Trophoblast cell (in vitro differentiated cells and primary cell): Measurements from ENCODE around the gene MDGA2.

ENCODE experiments used
- DNase-seq, 2 donors: peaks; one replicate each; pipeline ENCODE4 v3.0.0-alpha.2; 2016
- H2AFZ ChIP-seq: 2 replicates; pipeline ENCODE4 v1.6.1; 2013; ENCODE audit warnings: low read length, moderate library complexity, mild to moderate bottlenecking; ENCODE audit not compliant: insufficient read depth, poor library complexity
- H2AK5ac ChIP-seq: 2 replicates; pipeline ENCODE4 v1.6.1; 2013; ENCODE audit warnings: mild to moderate bottlenecking, low read length
- H2BK120ac ChIP-seq: 2 replicates; pipeline ENCODE4 v1.6.1; 2013; ENCODE audit warnings: low read length, mild to moderate bottlenecking, moderate library complexity; ENCODE audit not compliant: insufficient read depth, poor library complexity
- H2BK12ac ChIP-seq: 2 replicates; pipeline ENCODE4 v1.6.1; 2013; ENCODE audit warnings: mild to moderate bottlenecking, low read length, moderate library complexity
- H2BK5ac ChIP-seq: 2 replicates; pipeline ENCODE4 v1.6.1; 2013; ENCODE audit warnings: low read length, low read depth, moderate library complexity, mild to moderate bottlenecking; ENCODE audit not compliant: poor library complexity
- H3K14ac ChIP-seq: 2 replicates; pipeline ENCODE4 v1.6.1; 2013; ENCODE audit warnings: mild to moderate bottlenecking, low read length
- H3K18ac ChIP-seq: 2 replicates; pipeline ENCODE4 v1.6.1; 2013; ENCODE audit warnings: mild to moderate bottlenecking, low read length
- H3K23ac ChIP-seq: 2 replicates; pipeline ENCODE4 v1.6.1; 2013; ENCODE audit warnings: low read length
- H3K27ac ChIP-seq: 2 replicates; pipeline ENCODE4 v1.5.1; 2013; ENCODE audit warnings: low read depth, mild to moderate bottlenecking, inconsistent platforms, low read length, moderate library complexity
- H3K27me3 ChIP-seq: 2 replicates; pipeline ENCODE4 v1.6.1; 2013; ENCODE audit warnings: inconsistent platforms, mild to moderate bottlenecking, low read length, moderate library complexity; ENCODE audit not compliant: insufficient read depth
- H3K36me3 ChIP-seq, 2 experiments: 1 replicate in 1 of 2; 2 replicates in 1 of 2; pipeline ENCODE4 v1.6.1; 2013; ENCODE audit warnings: low read length in 2 of 2, mild to moderate bottlenecking in 2 of 2, moderate library complexity in 1 of 2; ENCODE audit not compliant: insufficient read depth in 2 of 2, control insufficient read depth in 1 of 2
- H3K4ac ChIP-seq: 2 replicates; pipeline ENCODE4 v1.6.1; 2013; ENCODE audit warnings: low read depth, mild to moderate bottlenecking, low read length, moderate library complexity
- H3K4me1 ChIP-seq, 2 experiments: 1 replicate in 1 of 2; 2 replicates in 1 of 2; pipeline ENCODE4 v1.6.1; 2013; ENCODE audit warnings: low read length in 2 of 2, mild to moderate bottlenecking in 2 of 2, moderate library complexity in 1 of 2; ENCODE audit not compliant: insufficient read depth in 2 of 2, control insufficient read depth in 1 of 2
- H3K4me2 ChIP-seq: 2 replicates; pipeline ENCODE4 v1.6.1; 2013; ENCODE audit warnings: inconsistent platforms, mild to moderate bottlenecking, low read length, moderate library complexity
- H3K4me3 ChIP-seq: 2 replicates; pipeline ENCODE4 v1.5.1; 2013; ENCODE audit warnings: mild to moderate bottlenecking, low read depth, low read length, inconsistent platforms
- H3K79me1 ChIP-seq: one replicate; pipeline ENCODE4 v1.6.1; 2013; ENCODE audit warnings: low read length
- H3K79me2 ChIP-seq: 2 replicates; pipeline ENCODE4 v1.6.1; 2013; ENCODE audit warnings: low read length, mild to moderate bottlenecking; ENCODE audit not compliant: control insufficient read depth, insufficient read depth, poor library complexity
- H3K9ac ChIP-seq: 2 replicates; pipeline ENCODE4 v1.6.1; 2013; ENCODE audit warnings: mild to moderate bottlenecking, low read length
- H3K9me3 ChIP-seq: 2 replicates; pipeline ENCODE4 v1.6.1; 2013; ENCODE audit warnings: low read depth, mild to moderate bottlenecking, control low read depth, inconsistent platforms, low read length; ENCODE audit not compliant: insufficient read depth
- H4K12ac ChIP-seq: 2 replicates; pipeline ENCODE4 v1.6.1; 2013; ENCODE audit warnings: low read depth, mild to moderate bottlenecking, low read length, moderate library complexity
- H4K8ac ChIP-seq: 2 replicates; pipeline ENCODE4 v1.6.1; 2013; ENCODE audit warnings: low read depth, mild to moderate bottlenecking, low read length, moderate library complexity
- H4K91ac ChIP-seq: one replicate; pipeline ENCODE4 v1.6.1; 2013; ENCODE audit warnings: low read depth, mild to moderate bottlenecking, low read length, moderate library complexity
- WGBS: extraction: QIAGEN DNeasy Blood & Tissue Kit; methylation state at CpG from one replicate; pipeline ENCODE4 v1.1.7; 2013; ENCODE audit warnings: missing lambda C conversion rate; ENCODE audit not compliant: insufficient read length, insufficient coverage; ENCODE audit errors: extremely low coverage; 5-methylcytosine and 5-hydroxymethylcytosine counted together

MDGA2 gene

DNA sequence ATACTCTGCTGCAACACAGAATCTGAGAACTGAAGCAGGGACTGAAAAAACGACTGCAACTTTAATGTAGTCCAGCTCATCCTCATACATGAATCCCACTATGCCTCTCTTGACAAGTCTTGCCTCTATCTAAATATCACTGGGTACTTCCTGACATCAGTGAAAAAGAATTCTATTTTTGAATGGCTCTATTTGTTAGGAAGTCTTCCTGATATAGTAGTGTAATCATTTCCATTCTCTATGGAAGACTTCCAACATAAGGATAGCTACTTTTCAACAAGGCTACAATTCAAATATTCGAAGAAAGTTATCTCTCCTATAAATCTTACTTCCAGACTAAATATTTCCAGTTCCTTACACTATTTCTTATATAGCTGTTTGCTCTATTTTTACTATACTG, 167.5 kb downstream of the MDGA2 start:
- Histone ChIP-seq H3K4me1 (no peaks in the 10 kb centered on the region), H2AK5ac (no peak overlapping the region), H3K9me3 (no peaks in the 10 kb centered on the region), H3K4ac (no peak overlapping the region), H3K9ac (no peak overlapping the region), H3K4me2 (no peak overlapping the region), H2BK5ac (no peak overlapping the region), H4K91ac (no peak overlapping the region), H3K79me2 (no peaks in the 10 kb centered on the region), H3K4me3 (no peak overlapping the region), H3K27me3 (no peaks in the 10 kb centered on the region), H2BK120ac (no peak overlapping the region), H4K8ac (no peak overlapping the region), H3K36me3 (no peaks in the 10 kb centered on the region), H3K18ac (no peak overlapping the region), H4K12ac (no peak overlapping the region), H3K27ac (no peak overlapping the region), H3K14ac (no peak overlapping the region), H3K23ac (no peak overlapping the region), H3K79me1 (no peaks in the 10 kb centered on the region), H2BK12ac (no peak overlapping the region), H2AFZ (no peak overlapping the region)
- no CpG with 5 or more reads among the region's 2 CpGs for WGBS
- DNase-seq: no peak

DNA sequence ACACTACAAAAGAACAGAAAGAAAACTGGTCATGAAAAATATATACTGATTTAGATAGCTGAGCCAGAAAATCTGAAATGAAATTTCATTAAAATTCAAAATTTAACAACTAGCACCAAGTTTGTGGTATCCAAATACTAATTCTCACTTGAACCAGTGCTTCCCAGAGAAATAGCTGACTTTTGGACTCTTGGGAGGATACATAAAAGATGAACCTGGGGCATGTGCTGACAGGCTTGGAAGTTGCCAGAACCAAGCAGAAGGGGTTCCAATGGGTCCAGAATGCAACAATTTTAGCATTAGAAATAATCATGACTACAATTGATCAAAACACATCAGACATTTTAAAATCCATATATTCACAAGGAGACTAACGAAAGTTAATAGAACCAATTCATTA, 175.0 kb downstream of the MDGA2 start:
- DNase-seq: no peak
- Histone ChIP-seq H3K4ac (no peak overlapping the region), H3K9me3 (no peaks in the 10 kb centered on the region), H3K27me3 (no peaks in the 10 kb centered on the region), H2AK5ac (no peak overlapping the region), H4K8ac (no peak overlapping the region), H3K14ac (no peak overlapping the region), H3K9ac (no peak overlapping the region), H3K27ac (no peak overlapping the region), H3K79me2 (no peaks in the 10 kb centered on the region), H3K23ac (no peak overlapping the region), H2BK120ac (no peak overlapping the region), H3K36me3 (no peaks in the 10 kb centered on the region), H3K18ac (no peak overlapping the region), H2BK5ac (no peak overlapping the region), H2BK12ac (no peak overlapping the region), H3K4me1 (no peaks in the 10 kb centered on the region), H3K4me3 (no peak overlapping the region), H3K79me1 (no peaks in the 10 kb centered on the region), H2AFZ (no peak overlapping the region), H4K12ac (no peak overlapping the region), H4K91ac (no peak overlapping the region), H3K4me2 (no peak overlapping the region)
- no CpG with 5 or more reads among the region's 1 CpG for WGBS

DNA sequence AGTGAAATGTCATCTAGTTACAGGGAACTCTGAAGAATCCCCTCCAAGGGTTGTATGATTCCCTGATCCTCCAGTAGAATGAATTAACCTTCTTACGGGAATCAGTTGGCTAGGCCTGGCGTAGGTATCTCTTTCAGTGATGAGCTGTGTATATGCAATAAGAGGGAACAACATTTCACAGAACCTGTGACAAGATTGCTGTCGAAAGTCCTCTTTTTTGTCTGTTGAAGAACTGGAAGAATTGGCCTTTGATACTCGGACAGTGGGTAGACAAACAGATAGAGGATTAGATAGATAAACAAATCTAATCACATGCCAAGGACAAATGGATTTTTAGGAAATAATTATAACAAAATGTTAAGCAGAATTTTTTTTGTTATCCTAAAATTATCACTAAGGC, 184.6 kb downstream of the MDGA2 start:
- H3K4ac ChIP-seq: no peak overlapping the region
- H3K9me3 ChIP-seq: no peaks in the 10 kb centered on the region
- no peak overlapping the region for H2BK120ac ChIP-seq
- DNase-seq: no peak
- H2AK5ac ChIP-seq: no peak overlapping the region
- H3K4me3 ChIP-seq: no peak overlapping the region
- WGBS: no CpG with 5 or more reads among the region's 4 CpGs
- no peak overlapping the region for H3K27ac ChIP-seq
- no peak overlapping the region for H4K12ac ChIP-seq
- no peak overlapping the region for H3K4me2 ChIP-seq
- no peaks in the 10 kb centered on the region for H3K36me3 ChIP-seq
- H3K14ac ChIP-seq: no peak overlapping the region
- no peak overlapping the region for H3K18ac ChIP-seq
- H2BK12ac ChIP-seq: no peak overlapping the region
- H3K9ac ChIP-seq: no peak overlapping the region
- no peaks in the 10 kb centered on the region for H3K79me1 ChIP-seq
- no peaks in the 10 kb centered on the region for H3K79me2 ChIP-seq
- no peaks in the 10 kb centered on the region for H3K4me1 ChIP-seq
- H2AFZ ChIP-seq: no peak overlapping the region
- no peak overlapping the region for H2BK5ac ChIP-seq
- H4K8ac ChIP-seq: no peak overlapping the region
- H4K91ac ChIP-seq: no peak overlapping the region
- H3K23ac ChIP-seq: no peak overlapping the region
- no peaks in the 10 kb centered on the region for H3K27me3 ChIP-seq

DNA sequence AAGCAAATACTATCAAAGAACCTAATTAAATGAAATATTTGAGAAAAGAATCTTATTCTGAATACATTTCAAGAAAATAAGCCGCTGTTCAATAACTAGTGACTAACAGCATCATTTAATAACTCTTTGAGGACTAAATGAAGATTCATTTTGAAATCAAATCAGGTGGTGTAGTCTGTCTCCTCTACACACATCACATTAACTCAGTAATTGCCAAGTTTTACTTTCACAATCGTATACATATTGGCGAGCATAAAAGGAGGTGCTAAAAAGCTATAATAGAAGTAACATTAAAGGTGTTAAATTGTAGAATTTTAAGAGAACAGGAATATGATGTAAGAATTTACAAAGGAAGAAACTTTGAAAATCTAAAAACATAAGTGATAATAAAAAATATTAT, 185.1 kb downstream of the MDGA2 start:
- Histone ChIP-seq H4K12ac (no peak overlapping the region), H3K36me3 (no peaks in the 10 kb centered on the region), H3K23ac (no peak overlapping the region), H3K18ac (no peak overlapping the region), H2BK120ac (no peak overlapping the region), H2AK5ac (no peak overlapping the region), H2BK5ac (no peak overlapping the region), H3K4me3 (no peak overlapping the region), H4K8ac (no peak overlapping the region), H3K27me3 (no peaks in the 10 kb centered on the region), H3K9me3 (peaks cover 2% of the 10 kb centered on the region), H3K9ac (no peak overlapping the region), H2BK12ac (no peak overlapping the region), H3K27ac (no peak overlapping the region), H4K91ac (no peak overlapping the region), H3K4ac (no peak overlapping the region), H3K4me2 (no peak overlapping the region), H3K79me1 (no peaks in the 10 kb centered on the region), H2AFZ (no peak overlapping the region), H3K14ac (no peak overlapping the region), H3K4me1 (no peaks in the 10 kb centered on the region), H3K79me2 (no peaks in the 10 kb centered on the region)
- DNase-seq: no peak
- WGBS: no CpG with 5 or more reads among the region's 3 CpGs
